SJSA1 (cell line): ENCODE measurements around the gene PFKL. TPM values are rescaled to one million over a fixed set of nuclear protein-coding genes. Genes with fewer than 3 reads are reported as not detected.
"Not testable (repeated sequence)": the region's sequence is repeated elsewhere in the genome, so short reads cannot be mapped to it uniquely, and the experiment has no call there.

Source experiments
- DNase-seq, 2 experiments: peaks; one replicate each; pipeline ENCODE4 v3.0.0-alpha.2; 2015 to 2020; ENCODE audit warnings: low spot score in 2 of 2, low read depth in 1 of 2
- H3K27ac ChIP-seq: fragments of 250-450 bp; sonication (Bioruptor Pico); 2 replicates; pipeline ENCODE4 v1.5.1; 2020; ENCODE audit warnings: mild to moderate bottlenecking, moderate library complexity
- H3K27me3 ChIP-seq: fragments of 250-450 bp; sonication (Bioruptor Pico); replicated peaks from 2 replicates; pipeline ENCODE4 v1.5.1; 2020; ENCODE audit warnings: mild to moderate bottlenecking, moderate library complexity
- H3K36me3 ChIP-seq: fragments of 250-450 bp; sonication (Bioruptor Pico); 2 replicates; pipeline ENCODE4 v1.5.1; 2020; ENCODE audit warnings: mild to moderate bottlenecking
- H3K4me1 ChIP-seq: fragments of 250-450 bp; sonication (Bioruptor Pico); replicated peaks from 2 replicates; pipeline ENCODE4 v1.6.1; 2021; ENCODE audit warnings: mild to moderate bottlenecking
- H3K4me3 ChIP-seq: fragments of 250-450 bp; sonication (Bioruptor Pico); 2 replicates; pipeline ENCODE4 v1.5.1; 2020; ENCODE audit warnings: mild to moderate bottlenecking
- H3K9me3 ChIP-seq: fragments of 250-450 bp; sonication (Bioruptor Pico); replicated peaks from 2 replicates; pipeline ENCODE4 v1.5.1; 2020; ENCODE audit warnings: mild to moderate bottlenecking
- total RNA-seq: library from RNA; depleted of rRNA; stranded (reverse); fragments of >200 nt; shearing (Covaris generic); gene quantifications from 2 replicates; pipeline ENCODE4 v1.2.3, GENCODE V29; 2014

Gene PFKL
- total RNA-seq, 1 experiment from 2014 or later, result 134 TPM

DNA sequence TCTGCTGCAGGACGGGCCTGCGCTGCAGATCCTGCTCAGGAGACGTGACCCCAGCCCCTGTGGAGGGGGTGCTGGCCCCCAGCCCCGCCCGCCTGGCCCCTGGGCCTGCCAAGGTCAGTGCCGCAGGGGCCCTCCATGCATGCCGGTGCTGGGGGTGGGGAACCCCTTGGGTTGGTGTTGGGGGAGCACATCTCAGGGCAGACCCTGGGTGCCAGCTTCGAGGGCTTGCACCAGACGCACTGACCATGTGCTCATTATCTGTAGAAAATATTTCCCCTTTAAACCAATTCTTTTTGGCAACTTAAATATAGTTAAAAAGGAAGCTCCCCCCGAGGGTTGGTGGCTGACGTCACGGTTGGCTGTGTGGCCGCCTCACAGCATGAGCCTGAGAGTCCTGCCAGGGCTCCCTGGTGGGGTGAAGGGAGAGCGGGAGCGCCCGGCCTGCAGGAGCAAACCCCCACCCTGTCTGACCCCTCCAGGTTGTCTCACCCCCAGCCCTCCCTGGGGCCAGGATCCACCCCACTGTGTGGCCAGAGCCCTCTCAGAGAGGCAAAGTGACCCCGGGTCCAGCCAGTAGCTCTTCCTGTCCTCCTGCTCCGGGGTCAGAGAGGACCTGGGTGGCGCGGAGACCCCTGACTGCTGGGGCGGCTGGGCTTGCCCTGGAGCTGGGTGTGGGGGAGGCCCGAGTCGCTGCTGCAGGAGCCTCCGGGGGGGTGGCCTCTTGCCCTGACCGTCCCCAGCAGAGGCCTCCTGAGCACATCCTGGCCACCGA lies 5.3 kb upstream of the PFKL start:
- Histone ChIP-seq H3K4me1 (peaks cover 12% of the 10 kb centered on the region), H3K4me3 (no peak overlapping the region), H3K36me3 (no peaks in the 10 kb centered on the region), H3K9me3 (no peaks in the 10 kb centered on the region), H3K27me3 (no peaks in the 10 kb centered on the region), H3K27ac (no peak overlapping the region)
- DNase-seq, result no peak

DNA sequence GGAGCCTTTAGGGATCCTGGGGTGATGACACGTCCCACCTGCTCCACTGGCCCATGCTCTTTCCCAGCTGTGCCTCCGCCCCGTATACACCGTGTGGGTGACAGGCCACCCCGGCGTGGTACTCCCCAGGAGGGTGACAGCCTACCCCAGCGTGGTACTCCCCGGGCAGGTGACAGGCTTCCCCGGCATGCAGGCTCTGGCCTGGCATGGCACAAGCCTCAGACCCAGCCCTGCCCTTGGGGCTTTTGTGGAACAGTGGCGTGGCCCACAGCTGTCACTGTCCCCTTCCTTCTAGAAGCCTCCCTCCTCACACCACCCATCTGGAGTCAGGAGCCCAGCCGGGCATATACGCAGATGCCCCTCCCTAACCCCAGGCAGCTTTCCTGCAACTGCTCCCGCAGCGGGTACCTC lies 4.7 kb upstream of the PFKL start:
- Histone ChIP-seq H3K27ac (no peak overlapping the region), H3K9me3 (no peaks in the 10 kb centered on the region), H3K4me1 (peaks cover 14% of the 10 kb centered on the region), H3K27me3 (no peaks in the 10 kb centered on the region), H3K36me3 (peaks cover under 1% of the 10 kb centered on the region; the same call in 1 of the 2 replicates), H3K4me3 (no peak overlapping the region)
- DNase-seq, result no peak

DNA sequence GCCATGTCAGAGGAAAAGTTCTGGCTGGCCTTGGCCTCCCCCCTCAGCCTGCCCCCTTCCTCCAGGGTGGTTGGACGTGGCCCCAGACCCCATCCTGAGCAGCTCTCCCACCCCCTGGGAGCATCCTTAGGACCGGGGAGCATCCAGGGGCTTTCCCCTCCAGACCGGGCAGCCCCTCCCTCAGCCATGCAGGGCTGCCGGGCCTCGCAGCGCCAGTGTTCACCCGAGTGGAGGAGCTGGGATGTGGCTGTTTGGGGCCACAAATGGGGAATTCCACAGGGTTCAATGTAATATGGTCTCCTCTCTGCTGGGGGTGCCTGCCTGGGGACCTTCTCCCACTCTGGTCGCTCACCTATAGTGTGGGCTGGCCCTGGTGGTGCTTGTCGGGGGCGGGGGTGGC lies 4.2 kb upstream of the PFKL start:
- H3K27me3 ChIP-seq, result no peaks in the 10 kb centered on the region
- H3K9me3 ChIP-seq, result no peaks in the 10 kb centered on the region
- no peak for DNase-seq
- H3K27ac ChIP-seq, result no peak overlapping the region
- H3K4me1 ChIP-seq, result peaks cover 16% of the 10 kb centered on the region
- H3K36me3 ChIP-seq, result peaks cover 5% of the 10 kb centered on the region; the same call in 1 of the 2 replicates
- no peak overlapping the region for H3K4me3 ChIP-seq

GRCh38 chr21:44296103-44296519 lies 3.7 kb upstream of the PFKL start:
- peaks cover 20% of the 10 kb centered on the region for H3K4me1 ChIP-seq
- H3K36me3 ChIP-seq, result peaks cover 8% of the 10 kb centered on the region; the same call in 1 of the 2 replicates
- H3K9me3 ChIP-seq, result no peaks in the 10 kb centered on the region
- no peaks in the 10 kb centered on the region for H3K27me3 ChIP-seq
- DNase-seq, result no peak
- H3K27ac ChIP-seq, result no peak overlapping the region
- H3K4me3 ChIP-seq, result no peak overlapping the region

GRCh38 chr21:44296916-44297315 lies 2.9 kb upstream of the PFKL start:
- Histone ChIP-seq H3K9me3 (no peaks in the 10 kb centered on the region), H3K27me3 (no peaks in the 10 kb centered on the region), H3K4me3 (no peak overlapping the region), H3K4me1 (peaks cover 23% of the 10 kb centered on the region), H3K27ac (no peak overlapping the region), H3K36me3 (peaks cover 9% of the 10 kb centered on the region; the same call in 1 of the 2 replicates)
- no peak for DNase-seq

- H3K27me3 ChIP-seq, result no peaks in the 10 kb centered on the region
- peak; percentile 81 to 83 for DNase-seq
- H3K36me3 ChIP-seq, result peaks cover 15% of the 10 kb centered on the region
- peaks cover 23% of the 10 kb centered on the region for H3K4me1 ChIP-seq
- H3K9me3 ChIP-seq, result no peaks in the 10 kb centered on the region
- H3K4me3 ChIP-seq, result no peak overlapping the region
- H3K27ac ChIP-seq, result no peak overlapping the region
These were observed 2.1 kb upstream of the PFKL start for GRCh38 chr21:44297525-44298290.

GRCh38 chr21:44298301-44298700 lies 1.6 kb upstream of the PFKL start:
- no peak for DNase-seq
- H3K4me3 ChIP-seq, result no peak overlapping the region
- H3K27ac ChIP-seq, result no peak overlapping the region
- no peaks in the 10 kb centered on the region for H3K27me3 ChIP-seq
- no peaks in the 10 kb centered on the region for H3K9me3 ChIP-seq
- H3K36me3 ChIP-seq, result peaks cover 15% of the 10 kb centered on the region
- H3K4me1 ChIP-seq, result peaks cover 23% of the 10 kb centered on the region

DNA sequence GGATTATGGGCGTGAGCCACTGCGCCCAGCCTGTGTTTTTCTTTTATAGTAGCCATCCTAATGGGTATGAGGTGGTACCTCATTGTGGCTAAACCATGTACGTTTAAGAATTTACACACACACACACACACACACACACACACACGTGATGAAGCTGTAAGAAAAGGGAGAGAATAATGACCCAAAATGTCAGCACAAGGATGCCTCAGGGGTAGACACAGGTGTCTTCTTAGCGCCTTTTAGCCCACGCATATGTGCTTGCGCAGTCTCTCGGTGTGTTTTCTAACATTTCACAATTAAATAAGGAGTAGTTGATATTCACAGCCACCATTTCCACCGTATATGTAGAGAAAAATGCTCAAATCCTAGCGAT lies 782 bp upstream of the PFKL start:
- H3K4me1 ChIP-seq, result peaks cover 23% of the 10 kb centered on the region
- DNase-seq, result no peak
- no peaks in the 10 kb centered on the region for H3K27me3 ChIP-seq
- no peaks in the 10 kb centered on the region for H3K9me3 ChIP-seq
- H3K27ac ChIP-seq, result peak overlapping the region; percentile 60; the same call in 1 of the 2 replicates
- peak overlapping the region; percentile 71 for H3K4me3 ChIP-seq
- peaks cover 15% of the 10 kb centered on the region for H3K36me3 ChIP-seq

DNA sequence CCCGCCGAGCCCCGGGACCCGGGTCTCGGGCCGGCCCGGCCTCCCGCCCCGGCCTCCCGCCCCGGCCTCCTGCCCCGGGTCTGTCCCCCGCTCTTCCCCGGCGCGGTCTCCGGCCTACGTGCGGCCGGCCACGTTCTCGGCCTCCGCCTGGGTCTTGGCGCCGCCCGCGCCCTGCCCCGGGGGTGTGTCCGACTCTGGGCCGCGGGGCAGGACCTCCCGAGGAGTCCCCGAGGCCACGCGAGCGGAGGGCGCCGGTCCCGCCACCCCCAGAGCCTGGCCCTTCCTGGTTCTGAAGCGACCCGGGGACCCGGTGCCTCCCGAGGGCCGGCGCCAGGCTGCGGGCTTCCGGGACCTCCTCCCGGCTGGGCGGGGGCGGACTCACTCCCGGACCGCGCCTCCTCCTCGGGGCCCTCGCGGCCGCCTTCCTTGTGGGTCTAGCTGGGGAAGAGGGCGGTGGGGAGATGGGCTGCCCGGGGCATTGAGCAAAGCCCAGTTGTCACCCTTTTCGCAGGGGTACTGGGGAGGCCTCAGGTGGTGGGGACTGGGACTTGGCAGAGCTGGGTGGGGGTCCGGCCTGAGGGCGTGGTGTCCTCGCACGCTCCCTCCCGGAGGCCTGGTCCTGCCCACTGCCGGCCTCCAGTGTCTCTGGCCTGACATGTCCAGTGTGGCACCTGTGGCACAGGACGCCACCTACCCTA lies 558 bp downstream of the PFKL start:
- Histone ChIP-seq H3K4me3 (peak overlapping the region; percentile 71), H3K9me3 (no peaks in the 10 kb centered on the region), H3K27me3 (no peaks in the 10 kb centered on the region), H3K27ac (peak overlapping the region; percentile 60; the same call in 1 of the 2 replicates), H3K36me3 (peaks cover 16% of the 10 kb centered on the region), H3K4me1 (peaks cover 23% of the 10 kb centered on the region)
- DNase-seq, result peak; percentile 69 to 74

GRCh38 chr21:44301141-44301540 lies 1.3 kb downstream of the PFKL start:
- Histone ChIP-seq H3K36me3 (peaks cover 21% of the 10 kb centered on the region), H3K9me3 (no peaks in the 10 kb centered on the region), H3K27me3 (no peaks in the 10 kb centered on the region), H3K4me3 (peak overlapping the region; percentile 71), H3K27ac (no peak overlapping the region), H3K4me1 (peaks cover 24% of the 10 kb centered on the region)
- no peak for DNase-seq

DNA sequence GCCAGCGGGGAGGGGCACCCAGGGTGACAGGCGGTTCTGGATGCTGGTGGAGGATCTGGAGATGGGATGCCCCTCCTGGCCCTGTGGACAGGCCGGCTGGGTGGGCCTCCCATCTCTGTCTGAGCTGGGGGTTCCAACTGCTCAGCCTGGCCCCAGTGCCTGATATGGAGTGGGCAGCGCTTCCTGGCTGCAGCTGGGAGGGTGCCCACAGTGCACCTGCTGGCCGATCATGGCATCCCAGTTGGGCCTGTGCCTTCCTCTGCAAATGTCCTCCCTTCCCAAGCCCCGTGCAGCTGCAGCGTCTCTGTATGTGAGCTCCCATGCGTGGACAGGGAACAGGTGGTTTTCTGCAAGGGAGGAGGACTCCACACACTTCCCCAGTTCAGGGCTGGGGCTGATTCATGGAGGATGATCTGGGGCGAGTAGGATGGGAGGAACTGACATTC lies 2.1 kb downstream of the PFKL start:
- Histone ChIP-seq H3K4me3 (no peak overlapping the region), H3K36me3 (peaks cover 29% of the 10 kb centered on the region), H3K27ac (no peak overlapping the region), H3K4me1 (peaks cover 33% of the 10 kb centered on the region), H3K9me3 (no peaks in the 10 kb centered on the region), H3K27me3 (no peaks in the 10 kb centered on the region)
- no peak for DNase-seq

GRCh38 chr21:44302573-44303401 lies 2.9 kb downstream of the PFKL start:
- H3K9me3 ChIP-seq, H3K27me3 ChIP-seq, DNase-seq, H3K4me3 ChIP-seq, H3K27ac ChIP-seq: not testable (repeated sequence)
- Histone ChIP-seq H3K36me3 (peaks cover 36% of the 10 kb centered on the region), H3K4me1 (peaks cover 37% of the 10 kb centered on the region)

DNA sequence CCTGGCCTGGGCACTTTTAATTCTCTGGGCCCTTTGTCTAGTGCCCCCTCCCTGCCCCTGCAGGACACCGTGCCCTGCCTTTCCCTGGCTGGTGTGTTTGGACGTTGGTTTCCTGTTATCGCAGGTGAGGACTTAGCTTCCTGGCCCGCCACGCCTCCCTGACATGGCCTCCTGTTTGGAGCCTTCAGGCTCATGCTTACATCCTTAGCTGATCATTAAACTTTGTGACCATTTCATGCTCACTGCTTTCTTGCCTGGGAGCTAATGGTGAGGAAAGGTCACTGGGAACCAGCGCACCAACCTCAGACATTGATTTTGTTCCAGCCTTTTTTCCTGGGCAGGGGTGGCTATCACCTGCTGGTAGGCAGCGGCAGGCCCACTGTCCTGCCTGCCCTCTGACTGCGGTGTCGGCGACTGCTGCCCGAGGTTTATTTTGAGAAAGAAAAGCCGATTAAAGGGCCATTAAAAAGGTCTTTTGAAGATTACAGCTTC lies 3.7 kb downstream of the PFKL start:
- Histone ChIP-seq H3K4me3 (no peak overlapping the region), H3K4me1 (peaks cover 37% of the 10 kb centered on the region), H3K27me3 (no peaks in the 10 kb centered on the region), H3K9me3 (no peaks in the 10 kb centered on the region), H3K36me3 (peaks cover 41% of the 10 kb centered on the region), H3K27ac (no peak overlapping the region)
- no peak for DNase-seq
